Chondrocyte (in vitro differentiated cells): ENCODE measurements around the gene MYH10. TPM values are rescaled to one million over a fixed set of nuclear protein-coding genes. Genes with fewer than 3 reads are reported as not detected.

Experiments used
- DNase-seq: peaks from one replicate; pipeline ENCODE4 v3.0.0; 2021; ENCODE audit warnings: mixed read lengths, low spot score
- H3K27ac Mint-ChIP-seq: one replicate; pipeline ENCODE4 v1.8.0; 2021; ENCODE audit warnings: mild to moderate bottlenecking, moderate library complexity, mixed read lengths; ENCODE audit not compliant: unreplicated experiment
- H3K27me3 Mint-ChIP-seq: 2 replicates; pipeline ENCODE4 v1.8.0; 2021; ENCODE audit warnings: low read depth, mixed read lengths
- H3K36me3 Mint-ChIP-seq: 2 replicates; pipeline ENCODE4 v1.8.0; 2021; ENCODE audit warnings: low read depth, mixed read lengths
- H3K4me1 Mint-ChIP-seq: 2 replicates; pipeline ENCODE4 v1.8.0; 2021; ENCODE audit warnings: low read depth, mild to moderate bottlenecking, mixed read lengths
- H3K4me3 Mint-ChIP-seq: one replicate; pipeline ENCODE4 v1.8.0; 2021; ENCODE audit warnings: mild to moderate bottlenecking, moderate library complexity, mixed read lengths; ENCODE audit not compliant: unreplicated experiment
- H3K9me3 Mint-ChIP-seq: 2 replicates; pipeline ENCODE4 v1.8.0; 2021; ENCODE audit warnings: low read depth, mixed read lengths
- CTCF ChIP-seq: fragments of 200-600 bp; sonication (generic); IDR thresholded peaks from 2 replicates; pipeline ENCODE4 v1.5.0; 2021; ENCODE audit warnings: antibody characterized with exemption, mild to moderate bottlenecking, moderate library complexity
- total RNA-seq: library from RNA; stranded (reverse); gene quantifications from 3 replicates; pipeline ENCODE4 v1.2.1, GENCODE V29; 2021

MYH10 gene
- total RNA-seq, 1 donor from 2014 or later, result 296 TPM

- peak overlapping the region; percentile 81 for H3K27ac Mint-ChIP-seq
- peaks cover 19% of the 10 kb centered on the region for H3K4me1 Mint-ChIP-seq
- no peaks in the 10 kb centered on the region for H3K27me3 Mint-ChIP-seq
- H3K36me3 Mint-ChIP-seq, result no peaks in the 10 kb centered on the region
- no peak overlapping the region for H3K4me3 Mint-ChIP-seq
- DNase-seq, result no peak
- H3K9me3 Mint-ChIP-seq, result peaks cover 3% of the 10 kb centered on the region
- no peak for TF ChIP-seq CTCF
These were observed 18.9 kb upstream of the MYH10 start for GRCh38 chr17:8649157-8650118.

GRCh38 chr17:8647956-8648355 lies 17.4 kb upstream of the MYH10 start:
- no peak overlapping the region for H3K4me3 Mint-ChIP-seq
- H3K9me3 Mint-ChIP-seq, result no peaks in the 10 kb centered on the region
- no peak for DNase-seq
- no peak for TF ChIP-seq CTCF
- H3K4me1 Mint-ChIP-seq, result peaks cover 19% of the 10 kb centered on the region
- no peaks in the 10 kb centered on the region for H3K27me3 Mint-ChIP-seq
- no peaks in the 10 kb centered on the region for H3K36me3 Mint-ChIP-seq
- no peak overlapping the region for H3K27ac Mint-ChIP-seq

GRCh38 chr17:8647202-8647601 lies 16.7 kb upstream of the MYH10 start:
- no peaks in the 10 kb centered on the region for H3K27me3 Mint-ChIP-seq
- peaks cover 19% of the 10 kb centered on the region for H3K4me1 Mint-ChIP-seq
- no peak overlapping the region for H3K27ac Mint-ChIP-seq
- no peaks in the 10 kb centered on the region for H3K9me3 Mint-ChIP-seq
- H3K4me3 Mint-ChIP-seq, result no peak overlapping the region
- no peak for DNase-seq
- no peaks in the 10 kb centered on the region for H3K36me3 Mint-ChIP-seq
- TF ChIP-seq CTCF, result no peak

- peaks cover 4% of the 10 kb centered on the region for H3K4me1 Mint-ChIP-seq
- no peak overlapping the region for H3K4me3 Mint-ChIP-seq
- H3K27ac Mint-ChIP-seq, result no peak overlapping the region
- no peak for TF ChIP-seq CTCF
- H3K36me3 Mint-ChIP-seq, result no peaks in the 10 kb centered on the region
- DNase-seq, result no peak
- H3K27me3 Mint-ChIP-seq, result peaks cover 2% of the 10 kb centered on the region
- no peaks in the 10 kb centered on the region for H3K9me3 Mint-ChIP-seq
These were observed 14.0 kb upstream of the MYH10 start for GRCh38 chr17:8644507-8644902.

- Mint-ChIP-seq H3K27me3 (peaks cover 2% of the 10 kb centered on the region), H3K9me3 (no peaks in the 10 kb centered on the region), H3K4me3 (no peak overlapping the region), H3K4me1 (no peaks in the 10 kb centered on the region), H3K27ac (no peak overlapping the region), H3K36me3 (no peaks in the 10 kb centered on the region)
- DNase-seq, result no peak
- TF ChIP-seq CTCF, result no peak
These were observed 13.5 kb upstream of the MYH10 start for GRCh38 chr17:8643855-8644506.
